HepG2 (cell line): ENCODE measurements around the gene C19orf85. TPM values are rescaled to one million over a fixed set of nuclear protein-coding genes. Genes with fewer than 3 reads are reported as not detected.

Experiments used
- ARID2 ChIP-seq: sonication (generic); formaldehyde crosslinking; IDR thresholded peaks from 2 replicates; pipeline ENCODE4 v1.8.1; 2022; ENCODE audit warnings: mild to moderate bottlenecking, missing genetic modification reagents, borderline replicate concordance
- ATF7 ChIP-seq, 2 experiments: fragments of 450-650 bp in 1 of 2; sonication (generic) in 1 of 2; formaldehyde crosslinking in 1 of 2; IDR thresholded peaks; 2 replicates each; pipeline versions ENCODE4 v1.4.0 to v1.6.1; 2016 to 2020; ENCODE audit warnings: antibody characterized with exemption in 1 of 2, mild to moderate bottlenecking in 1 of 2, missing genetic modification reagents in 1 of 2
- HNF1A ChIP-seq, 2 experiments: sonication (generic) in 1 of 2; formaldehyde crosslinking in 1 of 2; IDR thresholded peaks; 2 replicates each; pipeline versions ENCODE4 v1.4.0 to v1.6.1; 2016 to 2020; ENCODE audit warnings: borderline replicate concordance in 1 of 2, low read depth in 1 of 2, mild to moderate bottlenecking in 1 of 2, missing genetic modification reagents in 1 of 2
- MED1 ChIP-seq: sonication (generic); formaldehyde crosslinking; IDR thresholded peaks from 2 replicates; pipeline ENCODE4 v1.4.0; 2020; ENCODE audit warnings: missing genetic modification reagents
- MEF2D ChIP-seq: sonication (generic); formaldehyde crosslinking; IDR thresholded peaks from 2 replicates; pipeline ENCODE4 v1.5.1; 2020; ENCODE audit warnings: mild to moderate bottlenecking, missing genetic modification reagents
- MLLT10 ChIP-seq: sonication (generic); formaldehyde crosslinking; IDR thresholded peaks from 2 replicates; pipeline ENCODE4 v1.4.0; 2020; ENCODE audit warnings: missing genetic modification reagents
- NCOA5 ChIP-seq: sonication (generic); formaldehyde crosslinking; IDR thresholded peaks from 2 replicates; pipeline ENCODE4 v1.4.0; 2020; ENCODE audit warnings: missing genetic modification reagents
- NR0B2 ChIP-seq: sonication (generic); formaldehyde crosslinking; IDR thresholded peaks from 2 replicates; pipeline ENCODE4 v1.4.0; 2020; ENCODE audit warnings: mild to moderate bottlenecking, missing genetic modification reagents
- PAX8 ChIP-seq: sonication (generic); formaldehyde crosslinking; IDR thresholded peaks from 2 replicates; pipeline ENCODE4 v1.8.0; 2022; ENCODE audit warnings: mild to moderate bottlenecking, missing genetic modification reagents, borderline replicate concordance
- PCBP2 ChIP-seq: fragments of 200-400 bp; formaldehyde crosslinking; optimal IDR thresholded peaks from 2 replicates; pipeline ENCODE3; 2018; ENCODE audit warnings: low read length, low read depth; ENCODE audit not compliant: poor library complexity, severe bottlenecking
- TFAP4 ChIP-seq: sonication (generic); IDR thresholded peaks from 2 replicates; pipeline ENCODE4 v1.6.1; 2016; ENCODE audit warnings: low read depth, borderline replicate concordance
- WIZ ChIP-seq: sonication (generic); formaldehyde crosslinking; IDR thresholded peaks from 2 replicates; pipeline ENCODE4 v1.5.1; 2020; ENCODE audit warnings: mild to moderate bottlenecking, missing genetic modification reagents
- ZBTB25 ChIP-seq: IDR thresholded peaks from 2 replicates; pipeline ENCODE4 v1.6.1; 2018; ENCODE audit warnings: missing genetic modification reagents
- ZFP1 ChIP-seq: IDR thresholded peaks from 2 replicates; pipeline ENCODE4 v1.6.1; 2016
- ZMYM4 ChIP-seq: sonication (generic); formaldehyde crosslinking; IDR thresholded peaks from 2 replicates; pipeline ENCODE4 v1.8.1; 2023; ENCODE audit warnings: mild to moderate bottlenecking, missing genetic modification reagents
- ZNF180 ChIP-seq: sonication (generic); formaldehyde crosslinking; IDR thresholded peaks from 2 replicates; pipeline ENCODE4 v1.4.0; 2020; ENCODE audit warnings: low read depth, missing genetic modification reagents, borderline replicate concordance
- ZNF256 ChIP-seq: sonication (generic); formaldehyde crosslinking; conservative IDR thresholded peaks from 2 replicates; pipeline ENCODE4 v1.4.0; 2020; ENCODE audit warnings: missing genetic modification reagents
- ZNF276 ChIP-seq: sonication (generic); formaldehyde crosslinking; IDR thresholded peaks from 2 replicates; pipeline ENCODE4 v1.4.0; 2020; ENCODE audit warnings: mild to moderate bottlenecking, low read depth, missing genetic modification reagents
- ZNF546 ChIP-seq: sonication (generic); formaldehyde crosslinking; conservative IDR thresholded peaks from 2 replicates; pipeline ENCODE4 v1.8.1; 2023; ENCODE audit warnings: mild to moderate bottlenecking, missing genetic modification reagents
- ZNF777 ChIP-seq: sonication (generic); formaldehyde crosslinking; IDR thresholded peaks from 2 replicates; pipeline ENCODE4 v1.4.0; 2020; ENCODE audit warnings: missing genetic modification reagents
- ZNF792 ChIP-seq: IDR thresholded peaks from 2 replicates; pipeline ENCODE4 v1.6.1; 2016
- polyA plus RNA-seq, 8 experiments: library from polyadenylated mRNA; depleted of rRNA in 3 of 8; stranded (reverse) in 7 of 8; unstranded in 1 of 8; fragments of >200 nt; fragmentation: Illumina TruSeq in 4 of 8; extraction: Trizol in 4 of 8; gene quantifications; 2 replicates each; pipeline versions ENCODE4 v1.2.1 to v1.2.3, GENCODE V29; 2011 to 2016; ENCODE audit warnings: low read depth in 4 of 8, missing spikeins in 1 of 8, mixed read lengths in 1 of 8; ENCODE audit not compliant: insufficient read depth in 1 of 8
- total RNA-seq, 5 experiments: library from RNA; depleted of rRNA; stranded (reverse); fragments of >200 nt; fragmentation: Illumina TruSeq; extraction: Trizol; gene quantifications; 2 replicates each; pipeline ENCODE4 v1.2.3, GENCODE V29; 2016; ENCODE audit warnings: low read depth in 1 of 5

The C19orf85 gene
- total and polyA plus RNA-seq, 2 of the 13 experiments (the other 11 are each of a cell fraction or from before 2014, with no cell fraction given) = not detected

DNA sequence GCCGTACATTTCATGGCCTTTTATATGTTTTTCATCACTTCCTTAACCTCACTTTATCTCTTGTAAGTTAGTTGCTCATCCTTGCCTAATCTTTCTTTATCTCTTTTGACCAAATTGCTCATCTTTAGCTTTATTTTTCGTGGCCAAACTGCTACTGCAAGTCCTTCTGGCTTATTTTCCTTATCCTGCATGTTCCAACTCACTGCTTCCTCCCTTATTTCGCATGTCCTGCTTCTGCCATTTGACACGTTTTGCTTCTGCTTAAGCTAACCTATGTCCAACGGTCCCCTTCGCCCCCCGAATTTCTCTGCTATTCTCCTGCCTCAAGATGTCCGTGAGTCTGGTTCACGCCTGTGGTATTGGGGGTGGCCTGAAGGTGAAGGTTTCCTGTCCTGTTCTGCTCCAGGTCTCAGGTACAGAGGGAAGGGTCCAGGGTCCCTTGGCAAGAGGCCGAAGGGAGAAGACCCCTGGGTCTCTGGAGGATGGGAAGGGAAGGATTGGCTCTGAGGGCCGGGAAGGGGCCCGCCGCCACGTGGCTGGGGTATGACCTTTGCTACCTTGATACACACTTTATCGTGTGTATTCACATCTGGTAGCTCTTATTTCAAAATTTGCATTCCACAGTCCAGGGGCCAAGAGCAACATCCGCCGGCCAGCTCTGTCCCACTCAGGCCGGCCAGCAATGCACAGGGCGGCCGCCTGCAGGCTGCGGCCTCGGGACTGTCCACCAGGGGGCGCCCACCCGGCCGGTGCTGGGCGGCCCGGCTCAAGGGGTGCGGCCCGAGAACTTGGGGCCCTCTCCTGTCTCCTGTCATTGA is 2.9 kb upstream of the C19orf85 start (continued):
- TF ChIP-seq HNF1A (IDR thresholded peaks at IDR 0.05; ENCODE audit: low read depth) = no peak
- no peak; the same call in 1 of the 2 replicates for TF ChIP-seq HNF1A (CRISPR knock-in tag; IDR thresholded peaks at IDR 0.05; ENCODE audit: borderline replicate concordance)
- no peak for TF ChIP-seq ZNF180
- no peak for TF ChIP-seq MEF2D (CRISPR knock-in tag)
- TF ChIP-seq PAX8 (CRISPR knock-in tag) = no peak
- TF ChIP-seq TFAP4 = peak; percentile 54; the same call in 1 of the 2 replicates
- TF ChIP-seq ZNF276 (CRISPR knock-in tag) = no peak
- TF ChIP-seq PCBP2 = no peak
- TF ChIP-seq ARID2 (CRISPR knock-in tag) = no peak
- TF ChIP-seq ZNF792 (CRISPR knock-in tag) = no peak
- 0 out of 2 replicates have a peak, but pooled peaks have one; percentile 57 for TF ChIP-seq ZNF256 (CRISPR knock-in tag)
- no peak for TF ChIP-seq ZFP1 (CRISPR knock-in tag)
- TF ChIP-seq ATF7 (IDR thresholded peaks at IDR 0.05) = no peak
- TF ChIP-seq ATF7 (CRISPR knock-in tag; IDR thresholded peaks at IDR 0.05) = no peak
- 0 out of 2 replicates have a peak, but pooled peaks have one; percentile 47 for TF ChIP-seq WIZ (CRISPR knock-in tag)
- no peak for TF ChIP-seq ZMYM4 (CRISPR knock-in tag)
- TF ChIP-seq NR0B2 (CRISPR knock-in tag) = no peak
- TF ChIP-seq MLLT10 (CRISPR knock-in tag) = no peak
- TF ChIP-seq NCOA5 (CRISPR knock-in tag) = no peak
- no peak for TF ChIP-seq ZNF777 (CRISPR knock-in tag)
- TF ChIP-seq MED1 (CRISPR knock-in tag) = peak; percentile 45; the same call in 1 of the 2 replicates
- TF ChIP-seq ZNF546 (CRISPR knock-in tag) = no peak
- no peak for TF ChIP-seq ZBTB25
